ENCODE data around the gene SLC35G6.

DNA sequence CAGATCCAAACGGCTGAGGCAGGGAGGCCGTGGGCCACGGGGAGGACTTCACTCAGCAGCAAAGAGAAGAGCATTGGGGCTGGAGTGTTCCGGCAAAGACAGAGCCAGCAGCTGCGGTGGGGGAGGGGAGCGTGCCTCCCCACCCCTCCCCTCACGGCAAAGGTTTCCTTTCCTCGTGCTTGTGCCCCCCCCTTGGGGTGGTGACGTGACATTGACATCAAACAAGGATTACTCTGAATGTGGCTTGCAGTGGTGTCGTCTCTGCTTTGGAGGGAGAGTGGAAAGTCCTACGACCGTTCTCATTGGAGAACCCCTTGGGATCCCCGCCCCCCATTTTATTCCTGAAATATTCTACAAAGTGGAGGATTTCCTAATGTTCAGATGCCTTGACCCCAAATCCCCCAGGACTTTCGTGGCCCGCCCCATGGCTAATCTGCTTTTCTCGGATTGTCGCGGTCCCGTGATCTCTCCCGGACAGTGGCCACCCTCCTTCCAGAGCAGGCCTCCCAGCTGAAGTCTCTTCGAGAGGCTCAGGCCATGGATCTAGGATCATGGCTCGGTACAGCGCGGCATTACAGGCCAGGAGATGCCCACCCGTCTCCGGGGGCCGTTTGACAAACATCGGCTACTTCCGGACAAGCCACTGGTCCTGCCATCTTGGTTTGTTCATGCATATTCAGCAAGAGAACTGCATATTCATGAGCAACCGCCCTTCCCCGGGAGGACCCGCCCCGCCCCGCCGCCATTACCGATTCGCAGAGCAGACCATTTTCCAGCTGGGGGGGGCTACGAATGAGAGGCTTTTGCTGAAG lies 2.2 kb downstream of the SLC35G6 start:
- TF ChIP-seq EZH2 (IDR thresholded peaks at IDR 0.05; ENCODE audit: borderline replicate concordance, low read depth, low read length, severe bottlenecking) (no peak), CTCF (IDR thresholded peaks at IDR 0.05; ENCODE audit: borderline replicate concordance, extremely low read depth, low read length, poor library complexity, severe bottlenecking) (no peak)
